Measurements from ENCODE around the gene TMEM108. TPM values are rescaled to one million over a fixed set of nuclear protein-coding genes. Genes with fewer than 3 reads are reported as not detected.
"Not testable (repeated sequence)": the region's sequence is repeated elsewhere in the genome, so short reads cannot be mapped to it uniquely, and the experiment has no call there.

The TMEM108 gene
- polyA plus RNA-seq (2013, experiment 1 of 2; ENCODE audit: insufficient read length): 2.7 TPM
- polyA plus RNA-seq (2013, experiment 2 of 2; ENCODE audit: insufficient read length): 2.7 TPM

- peak; percentile 76 for DNase-seq
Observed at GRCh38 chr3:133038089-133038730, at the start of gene TMEM108. Gene TMEM108 (plus strand): TSS chr3:133038391.

- no peak for DNase-seq
Observed at GRCh38 chr3:132995971-132996370, 42.2 kb upstream of the TMEM108 start.

GRCh38 chr3:132997404-132998185 lies 40.6 kb upstream of the TMEM108 start:
- no peak for DNase-seq

GRCh38 chr3:133005032-133005431 lies 33.2 kb upstream of the TMEM108 start:
- not testable (repeated sequence) for DNase-seq

- no peak for DNase-seq
Observed at GRCh38 chr3:133007601-133008000, 30.6 kb upstream of the TMEM108 start.

- DNase-seq: no peak
Observed at GRCh38 chr3:133014325-133014724, 23.9 kb upstream of the TMEM108 start.

- DNase-seq: not testable (repeated sequence)
Observed at GRCh38 chr3:133015573-133015972, 22.6 kb upstream of the TMEM108 start.

- no peak for DNase-seq
Observed at GRCh38 chr3:133016838-133017309, 21.3 kb upstream of the TMEM108 start.

GRCh38 chr3:133018921-133019320 lies 19.3 kb upstream of the TMEM108 start:
- DNase-seq: no peak

- DNase-seq: no peak
Observed at GRCh38 chr3:133021206-133021605, 17.0 kb upstream of the TMEM108 start.

GRCh38 chr3:133023362-133023761 lies 14.8 kb upstream of the TMEM108 start:
- no peak for DNase-seq

GRCh38 chr3:133025546-133025945 lies 12.6 kb upstream of the TMEM108 start:
- no peak for DNase-seq

GRCh38 chr3:133032301-133032700 lies 5.9 kb upstream of the TMEM108 start:
- no peak for DNase-seq

GRCh38 chr3:133037436-133037835 lies 755 bp upstream of the TMEM108 start:
- DNase-seq: no peak

GRCh38 chr3:133038731-133039375 lies 662 bp downstream of the TMEM108 start:
- peak; percentile 11 for DNase-seq

GRCh38 chr3:133040696-133041523 lies 2.7 kb downstream of the TMEM108 start:
- peak; percentile 79 for DNase-seq

GRCh38 chr3:133041524-133041829 lies 3.3 kb downstream of the TMEM108 start:
- DNase-seq: no peak

- peak; percentile 50 for DNase-seq
Observed at GRCh38 chr3:133042778-133043177, 4.6 kb downstream of the TMEM108 start.

GRCh38 chr3:133047980-133048379 lies 9.8 kb downstream of the TMEM108 start:
- no peak for DNase-seq

- DNase-seq: no peak
Observed at GRCh38 chr3:133049491-133049890, 11.3 kb downstream of the TMEM108 start.

- no peak for DNase-seq
Observed at GRCh38 chr3:133050891-133051290, 12.7 kb downstream of the TMEM108 start.

- DNase-seq: no peak
Observed at GRCh38 chr3:133053532-133053931, 15.3 kb downstream of the TMEM108 start.

GRCh38 chr3:133054586-133054985 lies 16.4 kb downstream of the TMEM108 start:
- no peak for DNase-seq

All from fibroblast of skin of back (primary cell).